Mucosa of rectum (tissue), 2 donors: ENCODE results near the gene PTPRD.
"Not testable (repeated sequence)": the region's sequence is repeated elsewhere in the genome, so short reads cannot be mapped to it uniquely, and the experiment has no call there.

Source experiments
- H3K27ac ChIP-seq, 2 donors: one replicate each; pipeline ENCODE4 v1.7.0; 2013; ENCODE audit warnings: inconsistent platforms in 2 of 2, low read depth in 2 of 2, low read length in 2 of 2
- H3K27me3 ChIP-seq, 2 donors: one replicate each; pipeline ENCODE4 v1.7.0; 2013; ENCODE audit warnings: low read length in 2 of 2; ENCODE audit not compliant: control insufficient read depth in 2 of 2, insufficient read depth in 2 of 2
- H3K36me3 ChIP-seq, 2 donors: one replicate each; pipeline ENCODE4 v1.7.0; 2013; ENCODE audit warnings: low read length in 2 of 2; ENCODE audit not compliant: control insufficient read depth in 2 of 2, insufficient read depth in 2 of 2
- H3K4me1 ChIP-seq, 2 donors: one replicate each; pipeline ENCODE4 v1.7.0; 2013; ENCODE audit warnings: low read length in 2 of 2, mild to moderate bottlenecking in 1 of 2; ENCODE audit not compliant: control insufficient read depth in 2 of 2, insufficient read depth in 2 of 2
- H3K4me3 ChIP-seq, 2 donors: one replicate each; pipeline ENCODE4 v1.7.0; 2013; ENCODE audit warnings: low read length in 2 of 2
- H3K9ac ChIP-seq, 2 donors: one replicate each; pipeline ENCODE4 v1.7.0; 2013; ENCODE audit warnings: low read length in 2 of 2, low read depth in 1 of 2, mild to moderate bottlenecking in 1 of 2
- H3K9me3 ChIP-seq, 2 donors: one replicate each; pipeline ENCODE4 v1.7.0; 2013; ENCODE audit warnings: low read length in 2 of 2; ENCODE audit not compliant: control insufficient read depth in 2 of 2
- donor health status: healthy.
- donor health status: Normal muscosa, but diverticular disease.

PTPRD gene

DNA sequence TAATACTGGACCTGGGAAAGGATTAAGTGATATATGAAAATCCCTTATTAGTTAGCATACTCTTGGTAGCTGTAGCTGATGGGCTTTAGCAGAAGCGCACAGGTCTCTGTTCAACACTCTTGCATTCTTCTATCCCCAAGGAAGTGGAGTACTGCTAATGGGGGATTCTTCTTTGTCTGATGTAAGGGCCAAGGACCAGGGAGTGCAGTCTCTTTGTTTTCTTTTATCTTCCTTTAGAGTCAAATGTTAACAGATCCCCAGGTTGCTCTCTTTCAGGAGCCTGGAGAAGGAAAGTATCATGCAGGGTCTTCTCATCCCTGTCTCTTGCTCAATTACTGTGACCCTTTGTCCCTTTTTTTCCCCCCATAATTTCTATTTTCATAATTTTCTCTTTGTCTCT, 1666.3 kb downstream of the PTPRD start:
- no peaks in the 10 kb centered on the region for H3K36me3 ChIP-seq
- H3K9ac ChIP-seq: no peak overlapping the region
- no peak overlapping the region for H3K4me3 ChIP-seq
- no peaks in the 10 kb centered on the region for H3K27me3 ChIP-seq
- H3K9me3 ChIP-seq: no peaks in the 10 kb centered on the region
- no peaks in the 10 kb centered on the region for H3K4me1 ChIP-seq
- no peak overlapping the region for H3K27ac ChIP-seq

- Histone ChIP-seq H3K27ac (no peak overlapping the region), H3K36me3 (no peaks in the 10 kb centered on the region), H3K9ac (no peak overlapping the region), H3K4me1 (no peaks in the 10 kb centered on the region), H3K4me3 (no peak overlapping the region), H3K9me3 (no peaks in the 10 kb centered on the region), H3K27me3 (no peaks in the 10 kb centered on the region)
Measured at GRCh38 chr9:8943392-8943791, 1669.4 kb downstream of the PTPRD start.

DNA sequence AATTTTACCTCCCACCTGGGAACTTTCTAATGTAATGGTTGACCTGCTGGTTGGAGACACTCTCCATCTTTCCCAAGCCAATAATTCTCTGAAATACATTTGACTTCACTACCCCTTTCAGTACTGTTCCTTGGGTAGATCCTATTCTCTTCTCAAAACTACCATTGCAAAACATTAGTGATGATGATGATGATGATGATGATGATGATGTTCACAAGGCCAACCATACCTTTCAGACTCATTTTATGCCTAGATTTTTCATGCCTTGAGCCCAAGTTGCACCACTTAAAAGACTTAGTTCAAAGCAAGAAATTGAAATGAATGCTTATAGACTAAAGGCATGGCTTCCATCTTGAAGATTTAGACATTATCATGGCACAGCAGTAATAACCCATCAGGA, 1672.2 kb downstream of the PTPRD start:
- no peak overlapping the region for H3K9ac ChIP-seq
- H3K27me3 ChIP-seq: no peaks in the 10 kb centered on the region
- no peaks in the 10 kb centered on the region for H3K36me3 ChIP-seq
- no peaks in the 10 kb centered on the region for H3K4me1 ChIP-seq
- H3K27ac ChIP-seq: no peak overlapping the region
- H3K9me3 ChIP-seq: no peaks in the 10 kb centered on the region
- no peak overlapping the region for H3K4me3 ChIP-seq

DNA sequence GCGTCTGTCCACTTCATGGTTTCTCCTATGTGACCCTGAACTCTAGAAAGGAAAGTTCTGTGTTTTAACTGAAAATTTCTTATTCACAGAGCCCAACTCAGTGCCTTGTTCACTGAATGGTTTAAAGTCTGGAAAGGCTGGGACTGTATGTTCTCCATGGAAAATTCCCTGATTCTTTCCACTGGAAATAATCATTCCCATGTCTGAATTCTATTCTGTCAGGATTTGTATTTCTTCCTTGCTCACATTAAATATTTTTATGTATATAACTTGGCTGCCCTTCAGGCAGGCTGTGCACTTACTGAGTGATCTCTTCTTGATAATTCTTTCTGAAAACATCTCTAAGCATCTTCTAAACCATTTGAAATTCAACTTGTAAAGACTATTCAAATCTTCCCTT, 1686.3 kb downstream of the PTPRD start:
- no peak overlapping the region for H3K27ac ChIP-seq
- H3K9me3 ChIP-seq: no peaks in the 10 kb centered on the region
- H3K36me3 ChIP-seq: no peaks in the 10 kb centered on the region
- no peaks in the 10 kb centered on the region for H3K4me1 ChIP-seq
- no peak overlapping the region for H3K4me3 ChIP-seq
- no peak overlapping the region for H3K9ac ChIP-seq
- no peaks in the 10 kb centered on the region for H3K27me3 ChIP-seq

- Histone ChIP-seq H3K36me3 (no peaks in the 10 kb centered on the region), H3K9me3 (no peaks in the 10 kb centered on the region), H3K4me1 (no peaks in the 10 kb centered on the region), H3K27me3 (no peaks in the 10 kb centered on the region), H3K4me3 (no peak overlapping the region), H3K9ac (no peak overlapping the region), H3K27ac (no peak overlapping the region)
Measured at GRCh38 chr9:8924562-8924961, 1688.2 kb downstream of the PTPRD start.

GRCh38 chr9:8920478-8921183, 1692.2 kb downstream of the PTPRD start:
- not testable (repeated sequence) for H3K9ac ChIP-seq, H3K4me1 ChIP-seq, H3K4me3 ChIP-seq, H3K9me3 ChIP-seq, H3K27ac ChIP-seq, H3K27me3 ChIP-seq, H3K36me3 ChIP-seq

GRCh38 chr9:8917956-8918739, 1694.7 kb downstream of the PTPRD start:
- Histone ChIP-seq H3K36me3 (no peaks in the 10 kb centered on the region), H3K9ac (no peak overlapping the region), H3K9me3 (no peaks in the 10 kb centered on the region), H3K27ac (no peak overlapping the region), H3K4me1 (no peaks in the 10 kb centered on the region), H3K27me3 (no peaks in the 10 kb centered on the region), H3K4me3 (no peak overlapping the region)

- H3K36me3 ChIP-seq: no peaks in the 10 kb centered on the region
- no peak overlapping the region for H3K9ac ChIP-seq
- H3K9me3 ChIP-seq: no peaks in the 10 kb centered on the region
- no peaks in the 10 kb centered on the region for H3K27me3 ChIP-seq
- H3K4me3 ChIP-seq: no peak overlapping the region
- H3K4me1 ChIP-seq: no peaks in the 10 kb centered on the region
- no peak overlapping the region for H3K27ac ChIP-seq
Measured at GRCh38 chr9:8916771-8917170, 1696.0 kb downstream of the PTPRD start.

DNA sequence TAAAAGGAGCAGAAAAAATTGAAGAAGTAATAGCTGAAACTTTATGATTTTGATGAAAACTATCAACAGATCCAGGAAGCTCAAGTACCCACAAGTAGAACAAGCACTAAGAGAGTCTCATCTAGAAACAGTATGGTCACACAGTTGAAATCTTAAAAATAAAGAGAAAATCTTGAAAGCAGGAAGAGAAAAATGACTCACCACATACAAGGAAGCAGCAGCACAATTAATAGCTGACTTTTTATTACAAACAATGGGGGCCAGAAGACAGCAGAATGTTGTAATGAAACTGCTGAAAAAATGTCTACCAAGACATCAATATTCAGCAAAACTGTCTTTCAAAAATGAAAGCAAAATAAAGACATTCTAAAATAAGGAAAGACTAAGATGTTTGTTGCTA, 1704.9 kb downstream of the PTPRD start:
- Histone ChIP-seq H3K36me3 (no peaks in the 10 kb centered on the region), H3K4me3 (no peak overlapping the region), H3K4me1 (no peaks in the 10 kb centered on the region), H3K9ac (no peak overlapping the region), H3K9me3 (no peaks in the 10 kb centered on the region), H3K27me3 (no peaks in the 10 kb centered on the region), H3K27ac (no peak overlapping the region)

- Histone ChIP-seq H3K27ac (no peak overlapping the region), H3K9me3 (no peaks in the 10 kb centered on the region), H3K27me3 (no peaks in the 10 kb centered on the region), H3K4me1 (no peaks in the 10 kb centered on the region), H3K36me3 (no peaks in the 10 kb centered on the region), H3K4me3 (no peak overlapping the region), H3K9ac (no peak overlapping the region)
Measured at GRCh38 chr9:8905731-8906130, 1707.1 kb downstream of the PTPRD start.
